ENCODE results near the gene CHMP1A.

CHMP1A gene

DNA sequence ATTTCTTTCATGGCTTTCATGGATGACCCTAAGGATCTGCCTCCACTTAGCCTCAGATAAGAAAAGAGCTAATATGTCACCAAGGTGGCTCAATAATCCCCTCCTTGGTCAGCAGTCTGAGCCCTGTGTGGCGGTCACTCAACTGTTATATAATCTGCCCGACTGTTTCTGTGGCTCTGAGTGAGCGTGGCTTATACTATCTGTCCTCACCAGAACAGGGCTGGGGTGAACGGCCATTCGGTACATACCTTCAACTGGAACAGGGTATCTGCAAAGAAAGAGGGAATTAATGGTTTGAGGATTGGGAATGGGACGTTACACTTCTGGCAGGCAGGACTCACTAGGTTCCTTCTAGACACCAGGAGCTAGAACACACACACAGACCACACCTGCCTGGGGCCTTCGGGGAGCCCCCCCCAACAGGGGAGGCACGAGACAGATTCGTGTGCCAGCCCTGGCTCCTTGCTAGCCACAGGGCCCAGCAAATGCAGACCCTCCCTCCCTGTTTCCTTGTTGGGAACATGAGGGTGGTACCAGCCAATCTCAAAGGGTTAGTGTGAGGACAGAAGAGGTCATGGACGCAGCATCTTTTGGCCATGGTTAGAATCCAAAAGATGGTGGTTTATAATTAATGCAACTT, 3.7 kb downstream of the CHMP1A start:
- DNase-seq (ENCODE audit: low read depth, low spot score): no peak
- H3K4me3 ChIP-seq: no peak overlapping the region
- no peak for TF ChIP-seq EZH2 (IDR thresholded peaks at IDR 0.05)
- TF ChIP-seq FOXP2 (optimal IDR thresholded peaks at IDR 0.05; ENCODE audit: control extremely low read depth, extremely low read length, insufficient read depth): no peak
- no peak for TF ChIP-seq POLR2AphosphoS5 (IDR thresholded peaks at IDR 0.05; ENCODE audit: borderline replicate concordance, low read depth, low read length)
- no peaks in the 10 kb centered on the region for H3K9me3 ChIP-seq (ENCODE audit: low read depth, low read length)
- H3K36me3 ChIP-seq (ENCODE audit: insufficient read depth, low read length): no peaks in the 10 kb centered on the region
- no peak overlapping the region for H3K9ac ChIP-seq (ENCODE audit: insufficient read length)
- no peak overlapping the region for H3K27ac ChIP-seq

DNA sequence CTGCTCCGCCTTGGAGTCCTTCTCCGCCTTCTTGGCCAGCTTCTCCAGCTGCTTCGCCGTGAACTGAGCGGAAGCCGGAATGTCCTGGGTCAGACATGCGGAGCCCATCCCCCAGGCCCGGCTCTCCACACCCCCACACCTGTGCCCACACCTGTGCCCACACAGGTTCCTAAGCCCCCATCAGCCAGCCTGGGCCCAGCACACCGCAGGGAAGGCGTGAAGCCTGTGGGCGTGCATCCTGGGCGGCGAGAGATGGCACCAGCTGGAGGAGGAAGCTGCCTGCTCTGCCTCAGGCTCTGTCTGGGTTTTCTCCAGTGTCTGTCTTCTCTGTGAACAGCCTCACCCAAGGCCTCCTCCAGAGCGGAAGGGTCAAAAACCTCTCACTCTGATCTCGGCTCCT, 5.9 kb downstream of the CHMP1A start:
- DNase-seq (ENCODE audit: low read depth, low spot score): no peak
- H3K36me3 ChIP-seq (ENCODE audit: insufficient read depth, low read length): no peaks in the 10 kb centered on the region; the same call in 1 of the 2 replicates
- H3K9me3 ChIP-seq (ENCODE audit: low read depth, low read length): no peaks in the 10 kb centered on the region
- H3K27ac ChIP-seq: no peak overlapping the region
- TF ChIP-seq EZH2 (IDR thresholded peaks at IDR 0.05) (no peak), POLR2AphosphoS5 (IDR thresholded peaks at IDR 0.05; ENCODE audit: borderline replicate concordance, low read depth, low read length) (no peak), FOXP2 (optimal IDR thresholded peaks at IDR 0.05; ENCODE audit: control extremely low read depth, extremely low read length, insufficient read depth) (no peak)
- H3K9ac ChIP-seq (ENCODE audit: insufficient read length): no peak overlapping the region
- H3K4me3 ChIP-seq: no peak overlapping the region

DNA sequence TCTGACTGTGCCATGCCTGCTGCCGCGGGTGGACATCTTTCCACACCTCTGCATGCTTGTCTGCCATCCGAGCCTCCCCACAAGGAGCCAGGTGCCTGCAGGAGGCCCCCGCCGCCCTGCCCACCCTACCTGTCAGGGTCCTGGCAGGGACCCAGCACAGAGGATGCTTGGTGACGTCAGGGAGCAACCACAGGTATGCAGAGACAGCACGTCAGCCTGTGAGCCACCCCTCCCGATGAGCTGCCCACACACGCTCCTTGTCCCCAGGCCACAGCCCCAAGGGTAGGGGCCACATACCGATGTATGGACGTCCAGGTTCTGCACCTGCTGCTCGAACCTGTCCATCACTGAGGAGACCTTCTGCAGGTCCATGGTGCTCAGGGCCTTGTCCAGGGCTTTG, 10.6 kb downstream of the CHMP1A start:
- Histone ChIP-seq H3K36me3 (ENCODE audit: insufficient read depth, low read length) (no peaks in the 10 kb centered on the region; the same call in 1 of the 2 replicates), H3K27ac (no peak overlapping the region), H3K9ac (ENCODE audit: insufficient read length) (no peak overlapping the region), H3K4me3 (no peak overlapping the region), H3K9me3 (ENCODE audit: low read depth, low read length) (no peaks in the 10 kb centered on the region)
- no peak for DNase-seq (ENCODE audit: low read depth, low spot score)
- TF ChIP-seq EZH2 (IDR thresholded peaks at IDR 0.05) (no peak), FOXP2 (optimal IDR thresholded peaks at IDR 0.05; ENCODE audit: control extremely low read depth, extremely low read length, insufficient read depth) (no peak), POLR2AphosphoS5 (IDR thresholded peaks at IDR 0.05; ENCODE audit: borderline replicate concordance, low read depth, low read length) (no peak)

DNA sequence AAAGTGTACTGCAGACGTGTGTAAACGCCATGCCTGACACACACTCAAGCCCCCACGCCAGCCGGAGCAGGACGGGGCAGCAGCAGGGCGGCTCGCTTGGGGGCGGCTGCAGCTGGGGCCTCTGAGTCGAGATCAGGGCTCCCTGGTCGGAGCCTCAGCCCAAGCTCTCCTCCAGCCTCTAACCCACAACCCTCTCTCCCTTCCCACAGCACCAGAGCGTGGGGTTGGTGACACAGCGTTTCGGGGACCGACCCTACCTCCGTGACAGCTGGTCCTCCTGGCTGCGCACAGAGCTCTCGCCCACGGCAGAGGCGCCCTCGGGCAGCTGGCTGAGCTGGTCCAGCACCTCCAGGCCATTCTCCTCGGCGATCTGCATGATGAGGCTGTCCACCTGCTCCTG, 11.2 kb downstream of the CHMP1A start:
- Histone ChIP-seq H3K9me3 (ENCODE audit: low read depth, low read length) (no peaks in the 10 kb centered on the region), H3K36me3 (ENCODE audit: insufficient read depth, low read length) (no peaks in the 10 kb centered on the region; the same call in 1 of the 2 replicates), H3K27ac (no peak overlapping the region), H3K9ac (ENCODE audit: insufficient read length) (no peak overlapping the region), H3K4me3 (no peak overlapping the region)
- TF ChIP-seq FOXP2 (optimal IDR thresholded peaks at IDR 0.05; ENCODE audit: control extremely low read depth, extremely low read length, insufficient read depth): no peak
- TF ChIP-seq POLR2AphosphoS5 (IDR thresholded peaks at IDR 0.05; ENCODE audit: borderline replicate concordance, low read depth, low read length): no peak
- TF ChIP-seq EZH2 (IDR thresholded peaks at IDR 0.05): no peak
- DNase-seq (ENCODE audit: low read depth, low spot score): no peak

DNA sequence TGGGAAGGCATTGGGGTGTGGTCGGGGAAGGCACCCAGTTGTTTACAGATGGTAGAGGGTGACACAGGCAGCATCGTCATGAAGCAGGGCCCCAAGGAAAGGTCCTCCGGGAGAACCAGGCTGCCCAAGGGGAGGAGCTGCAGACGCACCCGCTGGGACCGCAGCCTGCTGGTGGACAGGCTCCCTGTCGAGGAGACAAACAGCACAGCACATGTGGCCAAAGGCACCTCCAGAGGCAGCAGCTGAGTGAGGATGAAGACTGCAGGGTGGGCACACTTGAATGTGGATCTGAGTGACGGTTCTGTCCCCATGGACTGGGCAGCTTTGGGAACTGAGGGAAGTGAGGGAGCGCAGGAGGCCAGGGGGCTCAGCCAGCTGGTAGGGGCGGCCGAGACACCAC, 12.4 kb downstream of the CHMP1A start:
- DNase-seq (ENCODE audit: low read depth, low spot score): no peak
- no peak for TF ChIP-seq EZH2 (IDR thresholded peaks at IDR 0.05)
- no peak for TF ChIP-seq POLR2AphosphoS5 (IDR thresholded peaks at IDR 0.05; ENCODE audit: borderline replicate concordance, low read depth, low read length)
- TF ChIP-seq FOXP2 (optimal IDR thresholded peaks at IDR 0.05; ENCODE audit: control extremely low read depth, extremely low read length, insufficient read depth): no peak
- H3K4me3 ChIP-seq: no peak overlapping the region
- no peak overlapping the region for H3K9ac ChIP-seq (ENCODE audit: insufficient read length)
- H3K27ac ChIP-seq: no peak overlapping the region
- no peaks in the 10 kb centered on the region; the same call in 1 of the 2 replicates for H3K36me3 ChIP-seq (ENCODE audit: insufficient read depth, low read length)
- H3K9me3 ChIP-seq (ENCODE audit: low read depth, low read length): no peaks in the 10 kb centered on the region

DNA sequence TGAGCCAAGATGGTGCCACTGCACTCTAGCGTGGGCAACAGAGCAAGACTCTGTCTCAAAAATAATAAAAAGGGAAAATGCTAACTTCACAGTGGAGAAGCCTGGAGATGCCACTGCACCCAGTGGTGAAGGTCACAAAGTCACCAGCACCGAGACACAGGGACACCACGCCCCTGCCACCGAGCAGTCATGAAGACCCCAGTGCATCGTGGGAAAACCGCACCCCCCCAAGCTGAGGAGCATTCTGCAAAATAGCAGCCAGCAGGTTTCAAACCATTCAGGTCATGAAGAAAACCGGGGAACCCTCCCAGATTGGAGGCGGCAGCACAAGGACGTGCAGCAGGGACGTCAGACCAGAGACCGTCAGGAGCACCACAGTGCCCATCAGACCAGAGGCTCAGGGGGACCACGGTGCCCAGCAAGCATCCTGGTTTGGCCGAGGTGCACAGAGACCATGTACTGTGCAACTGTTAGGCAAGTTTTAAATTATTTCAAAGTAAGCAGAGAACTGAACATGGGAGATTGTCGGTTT, 13.7 kb downstream of the CHMP1A start:
- no peak for DNase-seq (ENCODE audit: low read depth, low spot score)
- Histone ChIP-seq H3K4me3 (no peak overlapping the region), H3K36me3 (ENCODE audit: insufficient read depth, low read length) (no peaks in the 10 kb centered on the region; the same call in 1 of the 2 replicates), H3K9ac (ENCODE audit: insufficient read length) (no peak overlapping the region), H3K9me3 (ENCODE audit: low read depth, low read length) (no peaks in the 10 kb centered on the region), H3K27ac (no peak overlapping the region)
- TF ChIP-seq FOXP2 (optimal IDR thresholded peaks at IDR 0.05; ENCODE audit: control extremely low read depth, extremely low read length, insufficient read depth) (no peak), POLR2AphosphoS5 (IDR thresholded peaks at IDR 0.05; ENCODE audit: borderline replicate concordance, low read depth, low read length) (no peak), EZH2 (IDR thresholded peaks at IDR 0.05) (no peak)

DNA sequence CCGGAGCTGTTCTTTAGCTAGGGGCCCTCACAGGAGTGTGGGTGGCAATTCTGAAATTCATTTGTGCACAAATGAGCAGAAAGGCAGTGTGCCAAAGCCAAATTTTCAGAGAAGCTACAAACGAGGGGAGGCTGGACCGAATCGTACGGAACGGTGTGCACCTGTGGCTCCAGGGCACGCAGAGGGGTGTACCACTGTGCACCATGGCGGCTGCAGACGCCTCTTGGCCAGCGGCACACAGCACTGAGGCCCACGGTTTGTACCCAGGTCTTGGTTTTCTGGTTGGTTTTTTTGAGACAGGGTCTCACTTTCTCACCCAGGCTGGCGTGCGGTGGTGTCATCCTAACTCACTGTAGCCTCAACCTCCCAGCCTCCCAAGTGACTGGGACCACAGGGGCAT, 14.9 kb downstream of the CHMP1A start:
- TF ChIP-seq FOXP2 (optimal IDR thresholded peaks at IDR 0.05; ENCODE audit: control extremely low read depth, extremely low read length, insufficient read depth): no peak
- no peak for TF ChIP-seq EZH2 (IDR thresholded peaks at IDR 0.05)
- no peak for TF ChIP-seq POLR2AphosphoS5 (IDR thresholded peaks at IDR 0.05; ENCODE audit: borderline replicate concordance, low read depth, low read length)
- no peak overlapping the region for H3K9ac ChIP-seq (ENCODE audit: insufficient read length)
- no peak overlapping the region for H3K27ac ChIP-seq
- no peaks in the 10 kb centered on the region; the same call in 1 of the 2 replicates for H3K36me3 ChIP-seq (ENCODE audit: insufficient read depth, low read length)
- no peak for DNase-seq (ENCODE audit: low read depth, low spot score)
- H3K9me3 ChIP-seq (ENCODE audit: low read depth, low read length): no peaks in the 10 kb centered on the region
- H3K4me3 ChIP-seq: no peak overlapping the region

DNA sequence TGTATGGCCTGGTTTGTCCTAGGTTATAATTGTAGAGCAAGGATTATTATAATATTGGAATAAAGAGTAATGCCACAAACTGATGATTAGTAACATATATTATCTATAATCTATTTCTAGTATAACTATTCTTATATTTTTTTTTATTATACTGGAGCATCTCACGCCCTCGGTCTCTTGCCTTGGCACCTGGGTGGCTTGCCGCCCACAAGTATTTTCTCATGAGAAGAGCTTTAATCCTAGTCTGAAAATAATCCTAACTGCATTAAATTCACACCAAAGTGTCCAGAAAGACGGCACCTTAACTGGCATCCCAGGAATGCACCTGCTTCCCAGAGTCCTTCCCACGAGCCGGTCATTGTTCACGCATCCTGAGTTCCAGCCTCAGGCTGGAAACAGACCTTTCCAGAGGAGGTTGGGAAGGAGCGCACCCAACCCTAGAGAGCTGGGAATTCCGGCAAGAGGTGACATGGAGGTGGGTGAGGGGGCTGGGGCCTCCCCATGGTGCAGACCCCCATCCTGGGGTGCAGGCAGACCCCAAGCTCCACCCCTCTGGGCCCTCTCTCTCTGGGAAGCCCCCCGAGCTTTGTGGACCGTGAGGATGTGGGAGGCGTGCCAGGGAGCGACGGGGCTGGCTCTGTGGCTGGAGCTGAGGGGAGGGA, 15.9 kb downstream of the CHMP1A start:
- H3K9ac ChIP-seq (ENCODE audit: insufficient read length): no peak overlapping the region
- H3K9me3 ChIP-seq (ENCODE audit: low read depth, low read length): no peaks in the 10 kb centered on the region
- DNase-seq (ENCODE audit: low read depth, low spot score): no peak
- no peak overlapping the region for H3K27ac ChIP-seq
- no peaks in the 10 kb centered on the region; the same call in 1 of the 2 replicates for H3K36me3 ChIP-seq (ENCODE audit: insufficient read depth, low read length)
- TF ChIP-seq POLR2AphosphoS5 (IDR thresholded peaks at IDR 0.05; ENCODE audit: borderline replicate concordance, low read depth, low read length) (no peak), EZH2 (IDR thresholded peaks at IDR 0.05) (no peak), FOXP2 (optimal IDR thresholded peaks at IDR 0.05; ENCODE audit: control extremely low read depth, extremely low read length, insufficient read depth) (no peak)
- H3K4me3 ChIP-seq: no peak overlapping the region

Measured in SK-N-MC (cell line).